OCI-LY7 (cell line): Measurements from ENCODE around the gene KRT35.

Experiments used
- CTCF ChIP-seq: fragments of 200-600 bp; sonication (generic); conservative IDR thresholded peaks from 2 replicates; pipeline ENCODE4 v1.5.1; 2014; ENCODE audit warnings: mild to moderate bottlenecking, antibody characterized with exemption, low read length, moderate library complexity, mixed read lengths
- EZH2phosphoT487 ChIP-seq: fragments of 200-600 bp; sonication (generic); IDR thresholded peaks from 2 replicates; pipeline ENCODE4 v1.6.1; 2018; ENCODE audit warnings: low read depth, borderline replicate concordance, mild to moderate bottlenecking, mixed run types, antibody characterized with exemption, low read length, moderate library complexity, mixed read lengths

DNA sequence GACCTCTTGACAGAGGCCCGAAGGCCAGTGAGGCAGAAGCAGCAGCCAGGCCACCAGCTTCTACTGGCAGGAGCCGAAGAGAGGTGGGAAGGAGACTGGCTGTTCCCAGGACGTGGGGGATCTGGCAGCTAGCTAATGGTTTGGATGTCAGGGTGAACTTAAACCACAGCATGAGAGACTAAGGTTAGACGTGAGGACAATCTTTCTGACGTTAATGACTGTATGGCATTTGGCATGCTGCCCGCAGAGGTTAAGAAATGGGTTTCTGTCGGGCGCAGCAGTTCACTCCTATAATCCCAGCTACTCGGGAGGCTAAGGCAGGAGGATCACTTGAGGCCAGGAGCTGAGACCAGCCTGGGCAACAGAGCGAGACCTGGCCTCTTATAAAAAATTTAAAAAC, 30.8 kb upstream of the KRT35 start:
- TF ChIP-seq CTCF = no peak
- TF ChIP-seq EZH2phosphoT487 = no peak
